HG03342 (cell line): ENCODE results near the gene TANGO6.

Experiments used
- ATAC-seq: cut with Tn5 transposase; IDR thresholded peaks from one replicate; pipeline ENCODE4 v1.9.1; 2021; ENCODE audit warnings: mild to moderate bottlenecking, moderate library complexity; ENCODE audit not compliant: unreplicated experiment

TANGO6 gene

GRCh38 chr16:68999114-68999513 is 155.8 kb downstream of the TANGO6 start:
- no peak for ATAC-seq

GRCh38 chr16:69003500-69003899 is 160.2 kb downstream of the TANGO6 start:
- no peak for ATAC-seq

- ATAC-seq: no peak
Observed at GRCh38 chr16:69005641-69006355, 162.5 kb downstream of the TANGO6 start.

- ATAC-seq: no peak
Observed at GRCh38 chr16:69012906-69013305, 169.6 kb downstream of the TANGO6 start.

- no peak for ATAC-seq
Observed at GRCh38 chr16:69013991-69014390, 170.7 kb downstream of the TANGO6 start.

GRCh38 chr16:69014811-69015210 is 171.5 kb downstream of the TANGO6 start:
- ATAC-seq: no peak

GRCh38 chr16:69017036-69017783 is 173.9 kb downstream of the TANGO6 start:
- no peak for ATAC-seq

GRCh38 chr16:69019811-69020210 is 176.5 kb downstream of the TANGO6 start:
- no peak for ATAC-seq

GRCh38 chr16:69029121-69029520 is 185.8 kb downstream of the TANGO6 start:
- ATAC-seq: no peak

GRCh38 chr16:69031877-69032301 is 188.6 kb downstream of the TANGO6 start:
- ATAC-seq: no peak

- ATAC-seq: no peak
Observed at GRCh38 chr16:69033151-69033949, 190.0 kb downstream of the TANGO6 start.

GRCh38 chr16:69035375-69035774 is 192.0 kb downstream of the TANGO6 start:
- no peak for ATAC-seq

GRCh38 chr16:69036399-69037091 is 193.2 kb downstream of the TANGO6 start:
- ATAC-seq: no peak

GRCh38 chr16:69037373-69038160 is 194.2 kb downstream of the TANGO6 start:
- ATAC-seq: no peak

GRCh38 chr16:69039333-69039941 is 196.1 kb downstream of the TANGO6 start:
- no peak for ATAC-seq

- no peak for ATAC-seq
Observed at GRCh38 chr16:69040144-69040909, 197.0 kb downstream of the TANGO6 start.

GRCh38 chr16:69048328-69049120 is 205.2 kb downstream of the TANGO6 start:
- ATAC-seq: no peak

- no peak for ATAC-seq
Observed at GRCh38 chr16:69049146-69049545, 205.8 kb downstream of the TANGO6 start.
